Common myeloid progenitor, CD34-positive (primary cell): ENCODE measurements around the gene NPY4R.
"Not testable (repeated sequence)": the region's sequence is repeated elsewhere in the genome, so short reads cannot be mapped to it uniquely, and the experiment has no call there.

Experiments used
- CTCF ChIA-PET: fragments of 350-600 bp; sonication (Branson Sonifier 250); formaldehyde crosslinking; loops from one replicate; lab custom pipeline; 2021; ENCODE audit warnings: antibody characterized with exemption; lab: Charles Lee
- POLR2A ChIA-PET: fragments of 350-600 bp; sonication (Branson Sonifier 250); formaldehyde crosslinking; loops from one replicate; lab custom pipeline; 2021; ENCODE audit warnings: antibody characterized with exemption; lab: Charles Lee
- DNase-seq, 3 donors: peaks; one replicate each; pipeline versions ENCODE4 v3.0.0 to v3.0.0-alpha.2; 2013
- H3K27ac ChIP-seq, 2 experiments: 1 replicate in 1 of 2; 2 replicates in 1 of 2; pipeline ENCODE4 v1.7.0; 2013; ENCODE audit warnings: inconsistent platforms in 2 of 2, low read length in 2 of 2, mild to moderate bottlenecking in 2 of 2, low read depth in 1 of 2, moderate library complexity in 1 of 2; ENCODE audit not compliant: severe bottlenecking in 2 of 2, insufficient read depth in 1 of 2, poor library complexity in 1 of 2
- H3K27me3 ChIP-seq, 5 experiments: replicated peaks in 2 of 5; 1 replicate in 3 of 5; 2 replicates in 2 of 5; pipeline versions ENCODE4 v1.6.1 to v1.7.0; 2013; ENCODE audit warnings: low read length in 4 of 5, mild to moderate bottlenecking in 2 of 5, moderate library complexity in 2 of 5, inconsistent platforms in 1 of 5; ENCODE audit not compliant: insufficient read depth in 5 of 5, control insufficient read depth in 4 of 5
- H3K36me3 ChIP-seq, 4 experiments: 1 replicate in 2 of 4; 2 replicates in 2 of 4; pipeline versions ENCODE4 v1.6.1 to v1.7.0; 2013; ENCODE audit warnings: low read length in 3 of 4, control low read depth in 1 of 4, mild to moderate bottlenecking in 1 of 4; ENCODE audit not compliant: control insufficient read depth in 4 of 4, insufficient read depth in 4 of 4
- H3K4me1 ChIP-seq, 4 experiments: 1 replicate in 3 of 4; 2 replicates in 1 of 4; pipeline versions ENCODE4 v1.6.1 to v1.7.1; 2013; ENCODE audit warnings: low read length in 3 of 4, mild to moderate bottlenecking in 3 of 4, control low read depth in 1 of 4, inconsistent platforms in 1 of 4, moderate library complexity in 1 of 4; ENCODE audit not compliant: control insufficient read depth in 4 of 4, insufficient read depth in 4 of 4; ENCODE audit errors: control extremely low read depth in 1 of 4
- H3K4me3 ChIP-seq, 7 experiments: 1 replicate in 4 of 7; 2 replicates in 3 of 7; pipeline versions ENCODE4 v1.5.1 to v1.7.0; 2013; ENCODE audit warnings: mild to moderate bottlenecking in 7 of 7, low read length in 6 of 7, moderate library complexity in 6 of 7, inconsistent platforms in 2 of 7, low read depth in 2 of 7, control low read depth in 1 of 7; ENCODE audit not compliant: insufficient read depth in 4 of 7, control insufficient read depth in 1 of 7; ENCODE audit errors: extremely low read depth in 1 of 7
- H3K9me3 ChIP-seq, 5 experiments: 1 replicate in 4 of 5; 2 replicates in 1 of 5; pipeline versions ENCODE4 v1.6.1 to v1.7.1; 2013; ENCODE audit warnings: low read length in 4 of 5, mild to moderate bottlenecking in 2 of 5, inconsistent platforms in 1 of 5, low read depth in 1 of 5, moderate library complexity in 1 of 5; ENCODE audit not compliant: control insufficient read depth in 4 of 5, insufficient read depth in 2 of 5; ENCODE audit errors: control extremely low read depth in 1 of 5
- WGBS: methylation state at CpG from one replicate; pipeline ENCODE4 v1.1.5; 2013; ENCODE audit not compliant: insufficient coverage; 5-methylcytosine and 5-hydroxymethylcytosine counted together

The NPY4R gene

DNA sequence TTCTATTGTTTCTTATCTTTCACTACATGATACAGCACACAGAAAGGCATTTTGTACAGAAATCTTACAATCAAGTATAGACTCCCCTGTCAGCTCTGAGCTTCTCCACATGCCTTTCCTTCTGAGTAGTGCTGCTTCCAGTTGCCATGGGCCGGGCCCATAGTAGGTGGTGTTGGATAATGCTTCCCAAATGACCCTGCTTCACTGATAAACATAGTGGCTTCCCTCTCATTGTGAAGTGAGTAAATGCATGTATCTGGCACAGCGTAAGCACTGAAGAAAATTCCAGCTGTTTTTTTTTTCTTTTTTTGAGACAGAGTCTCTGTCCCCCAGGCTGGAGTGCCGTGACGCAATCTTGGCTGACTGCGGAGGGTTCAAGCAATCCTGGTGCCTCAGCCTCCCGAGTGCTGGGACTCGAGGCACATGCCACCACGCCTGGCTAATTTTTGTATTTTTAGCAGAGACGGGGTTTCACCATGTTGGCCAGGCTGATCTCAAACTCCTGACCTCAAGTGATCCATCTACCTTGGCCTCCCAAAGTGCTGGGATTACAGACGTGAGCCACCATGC is 23.0 kb downstream of the NPY4R start:
- H3K27ac ChIP-seq, POLR2A ChIA-PET, CTCF ChIA-PET, H3K36me3 ChIP-seq, H3K27me3 ChIP-seq, H3K4me3 ChIP-seq, H3K4me1 ChIP-seq, H3K9me3 ChIP-seq, DNase-seq: not testable (repeated sequence)
- 89% methylated on average over 2 of the region's 10 CpGs for WGBS

DNA sequence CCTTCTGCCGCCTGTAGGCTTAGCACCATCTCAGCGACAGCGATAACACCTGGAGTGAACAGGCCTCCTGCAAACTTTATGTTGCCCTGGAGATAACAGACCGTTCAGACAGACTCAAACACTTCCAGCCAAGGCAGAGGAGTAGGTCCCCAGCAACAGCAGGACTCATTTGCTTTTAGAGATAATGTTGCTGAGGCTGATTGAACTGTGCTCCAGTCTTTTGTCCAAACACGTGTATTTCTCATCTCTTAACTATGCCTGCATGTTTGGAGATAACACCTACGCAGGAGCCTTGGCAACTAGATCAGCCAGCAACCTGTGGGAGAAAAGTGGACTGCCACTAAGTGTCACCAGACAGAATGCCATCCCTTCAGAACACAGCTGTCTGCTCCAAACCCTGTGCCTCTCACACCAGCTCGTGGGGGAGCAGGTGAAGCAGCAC is 23.9 kb downstream of the NPY4R start:
- CTCF ChIA-PET, H3K4me3 ChIP-seq, POLR2A ChIA-PET, H3K9me3 ChIP-seq, H3K27me3 ChIP-seq, H3K4me1 ChIP-seq, H3K36me3 ChIP-seq, H3K27ac ChIP-seq: not testable (repeated sequence)
- peak in 2 of 3 donors; percentile 0 to 14 for DNase-seq
- 88% methylated on average over 1 of the region's 7 CpGs for WGBS

DNA sequence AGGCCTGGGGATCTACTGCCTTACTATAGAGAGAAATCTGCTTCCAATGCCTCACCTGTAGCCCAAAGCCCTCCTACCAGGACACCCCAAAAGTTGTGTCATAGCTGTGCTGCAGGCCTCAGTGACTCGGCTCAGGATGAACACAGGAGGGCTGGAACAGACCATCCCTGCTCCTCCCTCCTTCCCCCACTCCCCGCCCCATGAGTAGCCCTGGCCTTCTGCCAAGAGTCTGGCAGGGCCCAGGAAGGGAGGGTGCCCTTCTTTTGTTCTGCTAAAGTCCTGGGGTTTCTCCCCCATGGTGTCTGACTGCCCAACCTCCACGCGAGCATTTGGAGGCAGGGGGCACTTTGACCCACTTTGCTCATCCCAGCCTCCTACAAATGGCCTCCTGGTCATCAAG is 24.8 kb downstream of the NPY4R start:
- POLR2A ChIA-PET, H3K4me1 ChIP-seq, H3K9me3 ChIP-seq, H3K27ac ChIP-seq, H3K4me3 ChIP-seq, H3K36me3 ChIP-seq, H3K27me3 ChIP-seq, CTCF ChIA-PET, DNase-seq: not testable (repeated sequence)
- no CpG with 5 or more reads among the region's 4 CpGs for WGBS

GRCh38 chr10:46423550-46423949 is 42.2 kb downstream of the NPY4R start:
- no CpG with 5 or more reads among the region's 2 CpGs for WGBS
- H3K4me3 ChIP-seq, H3K9me3 ChIP-seq, H3K27ac ChIP-seq, H3K27me3 ChIP-seq, CTCF ChIA-PET, POLR2A ChIA-PET, H3K36me3 ChIP-seq, DNase-seq, H3K4me1 ChIP-seq: not testable (repeated sequence)

- no CpG with 5 or more reads among the region's 13 CpGs for WGBS
- H3K27ac ChIP-seq, H3K4me3 ChIP-seq, DNase-seq, POLR2A ChIA-PET, H3K27me3 ChIP-seq, CTCF ChIA-PET, H3K4me1 ChIP-seq, H3K36me3 ChIP-seq, H3K9me3 ChIP-seq: not testable (repeated sequence)
Measured at GRCh38 chr10:46419570-46420379, 46.0 kb downstream of the NPY4R start.

- no CpG with 5 or more reads among the region's 7 CpGs for WGBS
- CTCF ChIA-PET, POLR2A ChIA-PET: not testable (repeated sequence)
Measured at GRCh38 chr10:46418283-46418682, 47.5 kb downstream of the NPY4R start.

GRCh38 chr10:46415291-46415690 is 50.5 kb downstream of the NPY4R start:
- H3K27me3 ChIP-seq, POLR2A ChIA-PET, H3K9me3 ChIP-seq, H3K27ac ChIP-seq, DNase-seq, H3K4me3 ChIP-seq, H3K4me1 ChIP-seq, H3K36me3 ChIP-seq, CTCF ChIA-PET: not testable (repeated sequence)
- WGBS: 100% methylated on average over 1 of the region's 6 CpGs

More at GRCh38 chr10:46418283-46418682, 47.5 kb downstream of the NPY4R start:
- H3K36me3 ChIP-seq, H3K9me3 ChIP-seq, H3K27me3 ChIP-seq, H3K4me1 ChIP-seq, DNase-seq, H3K27ac ChIP-seq, H3K4me3 ChIP-seq: not testable (repeated sequence)
